ENCODE measurements around the gene CPED1. TPM values are rescaled to one million over a fixed set of nuclear protein-coding genes. Genes with fewer than 3 reads are reported as not detected.

Gene CPED1
- total and polyA plus RNA-seq, 10 of the 15 experiments (the other 5 are each of a cell fraction or from before 2014, with no cell fraction given), result 0.01 to 0.77 (median 0.10) TPM; not detected in 1

GRCh38 chr7:121275204-121275603 lies 286.7 kb downstream of the CPED1 start:
- ChIA-PET RAD21 (ENCODE audit: unreplicated experiment) (interaction anchor here (0.8 to 0.9 kb wide), 2 partner anchors 143 to 734 kb away, joined by 3 to 4 read pairs; no protein-coding TSS in a partner anchor), SMC1A (ENCODE audit: uncharacterized antibody, unreplicated experiment) (interaction anchor here (0.6 to 1.8 kb wide), 7 partner anchors 31 to 270 kb away, joined by 3 to 10 read pairs (median 4); no protein-coding TSS in a partner anchor), CTCF (no interaction called here), POLR2A (no interaction called here)
- Histone ChIP-seq H3K4me2 (ENCODE audit: control insufficient read depth, insufficient read depth) (no peak overlapping the region), H3K4me3 (no peak overlapping the region), H2AFZ (ENCODE audit: control insufficient read depth, low read depth, low read length) (no peak overlapping the region), H3K27me3 (replicated peaks in 1 of 2; ENCODE audit: control insufficient read depth in 2 of 2, insufficient read depth in 2 of 2, low read length in 1 of 2) (no peaks in the 10 kb centered on the region), H3K79me2 (ENCODE audit: control insufficient read depth, insufficient read depth, low read length) (no peaks in the 10 kb centered on the region), H4K20me1 (ENCODE audit: control insufficient read depth, insufficient read depth) (no peaks in the 10 kb centered on the region), H3K36me3 (ENCODE audit: control insufficient read depth in 2 of 2, insufficient read depth in 2 of 2, low read length in 1 of 2) (no peaks in the 10 kb centered on the region), H3K9me3 (replicated peaks; ENCODE audit: control insufficient read depth, insufficient read depth, low read length) (no peaks in the 10 kb centered on the region; the same call in 2 of the 3 replicates), H3K4me1 (ENCODE audit: control insufficient read depth, insufficient read depth, low read length) (peaks cover 24% of the 10 kb centered on the region), H3K9ac (ENCODE audit: control insufficient read depth, insufficient read depth, low read length) (no peak overlapping the region), H3K27ac (ENCODE audit: control insufficient read depth, insufficient read depth) (no peak overlapping the region)
- no peak for FAIRE-seq
- intact Hi-C loops (cut with micrococcal nuclease; ENCODE audit: unreplicated experiment) (loop anchor here (5.0 kb wide), 1 partner anchor 138 kb away; no protein-coding TSS in a partner anchor), in situ Hi-C loops (cut with MboI) (no loop called here)
- WGBS (ENCODE audit: insufficient coverage, insufficient replicate concordance, low lambda C conversion rate, missing lambda C conversion rate), result 65% methylated on average over 3 of the region's 3 CpGs
- TF ChIP-seq PAX8 (IDR thresholded peaks at IDR 0.05), result no peak
- ATAC-seq, result no peak
- no TSS peak for BruUV-seq (replicated peaks)
- no peak for DNase-seq (ENCODE audit: low read depth, low spot score)

- H3K4me2 ChIP-seq (ENCODE audit: control insufficient read depth, insufficient read depth), result no peak overlapping the region
- no peaks in the 10 kb centered on the region for H4K20me1 ChIP-seq (ENCODE audit: control insufficient read depth, insufficient read depth)
- no peak for ATAC-seq
- in situ Hi-C loops (cut with MboI) (no loop called here), intact Hi-C loops (cut with micrococcal nuclease; ENCODE audit: unreplicated experiment) (loop anchor here (5.0 kb wide), 1 partner anchor 139 kb away; no protein-coding TSS in a partner anchor)
- ChIA-PET POLR2A (interaction anchor here (0.6 kb wide), 1 partner anchor 104 kb away, joined by 3 read pairs; no protein-coding TSS in a partner anchor), SMC1A (ENCODE audit: uncharacterized antibody, unreplicated experiment) (interaction anchor here (1.0 to 1.7 kb wide), 4 partner anchors 12 to 37 kb away, joined by 3 to 10 read pairs (median 4); no protein-coding TSS in a partner anchor), RAD21 (ENCODE audit: unreplicated experiment) (interaction anchor here (1.2 kb wide), 1 partner anchor 35 kb away, joined by 3 read pairs; no protein-coding TSS in a partner anchor), CTCF (interaction anchor here (0.7 to 0.9 kb wide), 2 partner anchors 89 to 97 kb away, joined by 4 read pairs; no protein-coding TSS in a partner anchor)
- H2AFZ ChIP-seq (ENCODE audit: control insufficient read depth, low read depth, low read length), result no peak overlapping the region
- no peak overlapping the region for H3K9ac ChIP-seq (ENCODE audit: control insufficient read depth, insufficient read depth, low read length)
- H3K27me3 ChIP-seq (replicated peaks in 1 of 2; ENCODE audit: control insufficient read depth in 2 of 2, insufficient read depth in 2 of 2, low read length in 1 of 2), result no peaks in the 10 kb centered on the region
- BruUV-seq (replicated peaks), result no TSS peak
- no peaks in the 10 kb centered on the region; the same call in 2 of the 3 replicates for H3K9me3 ChIP-seq (replicated peaks; ENCODE audit: control insufficient read depth, insufficient read depth, low read length)
- no peak overlapping the region for H3K27ac ChIP-seq (ENCODE audit: control insufficient read depth, insufficient read depth)
- H3K79me2 ChIP-seq (ENCODE audit: control insufficient read depth, insufficient read depth, low read length), result no peaks in the 10 kb centered on the region
- no peak overlapping the region for H3K4me3 ChIP-seq
- no peak for DNase-seq (ENCODE audit: low read depth, low spot score)
- H3K36me3 ChIP-seq (ENCODE audit: control insufficient read depth in 2 of 2, insufficient read depth in 2 of 2, low read length in 1 of 2), result no peaks in the 10 kb centered on the region
- peaks cover 24% of the 10 kb centered on the region for H3K4me1 ChIP-seq (ENCODE audit: control insufficient read depth, insufficient read depth, low read length)
- WGBS (ENCODE audit: insufficient coverage, insufficient replicate concordance, low lambda C conversion rate, missing lambda C conversion rate), result 82% methylated on average over 3 of the region's 3 CpGs
- no peak for FAIRE-seq
- TF ChIP-seq EGR1 (IDR thresholded peaks at IDR 0.05; ENCODE audit: borderline replicate concordance in 1 of 2, low read depth in 2 of 2, low read length in 2 of 2) (no peak), IKZF1 (conservative IDR thresholded peaks at IDR 0.05) (no peak), RCOR1 (conservative IDR thresholded peaks at IDR 0.05; ENCODE audit: low read depth, low read length) (no peak), CHD2 (IDR thresholded peaks at IDR 0.05; ENCODE audit: borderline replicate concordance, low read depth, low read length) (no peak), ZBTB33 (IDR thresholded peaks at IDR 0.05) (no peak), EZH2 (IDR thresholded peaks at IDR 0.05; ENCODE audit: borderline replicate concordance, control insufficient read depth, low read depth, low read length) (no peak), GATAD2B (conservative IDR thresholded peaks at IDR 0.05; ENCODE audit: low read depth) (no peak), NFIC (IDR thresholded peaks at IDR 0.05; ENCODE audit: low read depth, low read length) (no peak), ZNF24 (IDR thresholded peaks at IDR 0.05) (no peak), TARDBP (IDR thresholded peaks at IDR 0.05; ENCODE audit: borderline replicate concordance) (no peak), ASH2L (IDR thresholded peaks at IDR 0.05; ENCODE audit: borderline replicate concordance, low read depth) (no peak), ATF2 (IDR thresholded peaks at IDR 0.05; ENCODE audit: low read length) (no peak), SPI1 (IDR thresholded peaks at IDR 0.05; ENCODE audit: borderline replicate concordance, insufficient read depth, low read depth, low read length) (no peak), SIN3A (IDR thresholded peaks at IDR 0.05; ENCODE audit: low read depth, low read length) (no peak)
These were observed 287.8 kb downstream of the CPED1 start for GRCh38 chr7:121276313-121276712.
